Osteoblast (primary cell): Measurements from ENCODE around the gene C14orf119. TPM values are rescaled to one million over a fixed set of nuclear protein-coding genes. Genes with fewer than 3 reads are reported as not detected.

ENCODE experiments used
- DNase-seq: peaks from one replicate; pipeline ENCODE4 v3.0.0; 2011; ENCODE audit warnings: low spot score, mixed read lengths; ENCODE audit not compliant: insufficient read length; ENCODE audit errors: missing footprints
- H2AFZ ChIP-seq: 2 replicates; pipeline ENCODE4 v1.6.0; 2011; ENCODE audit warnings: mild to moderate bottlenecking, low read length
- H3K27ac ChIP-seq: 2 replicates; pipeline ENCODE4 v1.5.1; 2011; ENCODE audit warnings: mild to moderate bottlenecking, low read depth, low read length, moderate library complexity
- H3K27me3 ChIP-seq: 2 replicates; pipeline ENCODE4 v1.6.0; 2012; ENCODE audit warnings: mild to moderate bottlenecking, control low read depth, inconsistent platforms, low read length, moderate library complexity; ENCODE audit not compliant: insufficient read depth
- H3K36me3 ChIP-seq: 2 replicates; pipeline ENCODE4 v1.5.1; 2011; ENCODE audit warnings: mild to moderate bottlenecking, low read length, control low read depth, moderate library complexity; ENCODE audit not compliant: insufficient read depth
- H3K4me1 ChIP-seq: 2 replicates; pipeline ENCODE4 v1.5.1; 2011; ENCODE audit warnings: mild to moderate bottlenecking, low read length, control low read depth, moderate library complexity; ENCODE audit not compliant: insufficient read depth
- H3K4me2 ChIP-seq: 2 replicates; pipeline ENCODE4 v1.6.0; 2011; ENCODE audit warnings: mild to moderate bottlenecking, low read length; ENCODE audit not compliant: insufficient read depth
- H3K4me3 ChIP-seq: fragments of 200-600 bp; sonication (generic); 3 replicates; pipeline ENCODE4 v1.5.1; 2012; ENCODE audit warnings: mild to moderate bottlenecking, low read length, inconsistent platforms; ENCODE audit not compliant: insufficient read depth
- H3K79me2 ChIP-seq: 2 replicates; pipeline ENCODE4 v1.6.0; 2012; ENCODE audit warnings: mild to moderate bottlenecking, low read length, control low read depth, inconsistent platforms; ENCODE audit not compliant: insufficient read depth
- H3K9me3 ChIP-seq: 2 replicates; pipeline ENCODE4 v1.5.1; 2011; ENCODE audit warnings: low read depth, low read length, control low read depth
- H4K20me1 ChIP-seq: 2 replicates; pipeline ENCODE4 v1.6.0; 2012; ENCODE audit warnings: mild to moderate bottlenecking, low read length, control low read depth; ENCODE audit not compliant: insufficient read depth
- CTCF ChIP-seq: IDR thresholded peaks from 2 replicates; pipeline ENCODE4 v1.5.1; 2011; ENCODE audit warnings: mild to moderate bottlenecking, low read depth, low read length, moderate library complexity; ENCODE audit errors: extremely low read depth
- total RNA-seq: library from RNA; depleted of rRNA; stranded (reverse); fragments of >200 nt; gene quantifications from 2 replicates; pipeline ENCODE4 v1.2.3, GENCODE V29; 2012

The C14orf119 gene
- total RNA-seq, 1 donor, result 43.1 TPM

- Histone ChIP-seq H3K4me1 (peaks cover 12% of the 10 kb centered on the region), H3K9me3 (no peaks in the 10 kb centered on the region), H3K79me2 (no peaks in the 10 kb centered on the region), H4K20me1 (no peaks in the 10 kb centered on the region), H3K27ac (no peak overlapping the region), H3K4me3 (no peak overlapping the region), H3K4me2 (no peak overlapping the region), H3K36me3 (no peaks in the 10 kb centered on the region), H2AFZ (no peak overlapping the region), H3K27me3 (no peaks in the 10 kb centered on the region)
- TF ChIP-seq CTCF, result no peak
- no peak for DNase-seq
Observed at GRCh38 chr14:23123419-23123818, 28.1 kb downstream of the C14orf119 start.

GRCh38 chr14:23124337-23124954 is 29.1 kb downstream of the C14orf119 start:
- no peak for TF ChIP-seq CTCF
- H4K20me1 ChIP-seq, result no peaks in the 10 kb centered on the region
- no peak overlapping the region for H2AFZ ChIP-seq
- H3K27ac ChIP-seq, result no peak overlapping the region
- H3K4me2 ChIP-seq, result no peak overlapping the region
- H3K36me3 ChIP-seq, result no peaks in the 10 kb centered on the region
- no peak for DNase-seq
- no peaks in the 10 kb centered on the region for H3K9me3 ChIP-seq
- peaks cover 12% of the 10 kb centered on the region for H3K4me1 ChIP-seq
- H3K27me3 ChIP-seq, result no peaks in the 10 kb centered on the region
- no peaks in the 10 kb centered on the region for H3K79me2 ChIP-seq
- H3K4me3 ChIP-seq, result no peak overlapping the region

- Histone ChIP-seq H3K27me3 (no peaks in the 10 kb centered on the region), H3K4me2 (no peak overlapping the region), H3K27ac (no peak overlapping the region), H2AFZ (no peak overlapping the region), H3K4me3 (no peak overlapping the region), H3K36me3 (no peaks in the 10 kb centered on the region), H4K20me1 (no peaks in the 10 kb centered on the region), H3K79me2 (no peaks in the 10 kb centered on the region), H3K4me1 (peaks cover 12% of the 10 kb centered on the region), H3K9me3 (no peaks in the 10 kb centered on the region)
- no peak for TF ChIP-seq CTCF
- no peak for DNase-seq
Observed at GRCh38 chr14:23125011-23125410, 29.7 kb downstream of the C14orf119 start.

- no peak overlapping the region for H2AFZ ChIP-seq
- H3K36me3 ChIP-seq, result no peaks in the 10 kb centered on the region
- no peak overlapping the region for H3K4me2 ChIP-seq
- no peak for TF ChIP-seq CTCF
- no peak for DNase-seq
- no peak overlapping the region for H3K4me3 ChIP-seq
- H3K27me3 ChIP-seq, result peaks cover 3% of the 10 kb centered on the region
- no peak overlapping the region for H3K27ac ChIP-seq
- H3K79me2 ChIP-seq, result no peaks in the 10 kb centered on the region
- peaks cover 10% of the 10 kb centered on the region for H3K4me1 ChIP-seq
- no peaks in the 10 kb centered on the region for H4K20me1 ChIP-seq
- no peaks in the 10 kb centered on the region for H3K9me3 ChIP-seq
Observed at GRCh38 chr14:23125933-23126524, 30.7 kb downstream of the C14orf119 start.
